ENCODE data around the gene C2CD5.

Gene C2CD5

DNA sequence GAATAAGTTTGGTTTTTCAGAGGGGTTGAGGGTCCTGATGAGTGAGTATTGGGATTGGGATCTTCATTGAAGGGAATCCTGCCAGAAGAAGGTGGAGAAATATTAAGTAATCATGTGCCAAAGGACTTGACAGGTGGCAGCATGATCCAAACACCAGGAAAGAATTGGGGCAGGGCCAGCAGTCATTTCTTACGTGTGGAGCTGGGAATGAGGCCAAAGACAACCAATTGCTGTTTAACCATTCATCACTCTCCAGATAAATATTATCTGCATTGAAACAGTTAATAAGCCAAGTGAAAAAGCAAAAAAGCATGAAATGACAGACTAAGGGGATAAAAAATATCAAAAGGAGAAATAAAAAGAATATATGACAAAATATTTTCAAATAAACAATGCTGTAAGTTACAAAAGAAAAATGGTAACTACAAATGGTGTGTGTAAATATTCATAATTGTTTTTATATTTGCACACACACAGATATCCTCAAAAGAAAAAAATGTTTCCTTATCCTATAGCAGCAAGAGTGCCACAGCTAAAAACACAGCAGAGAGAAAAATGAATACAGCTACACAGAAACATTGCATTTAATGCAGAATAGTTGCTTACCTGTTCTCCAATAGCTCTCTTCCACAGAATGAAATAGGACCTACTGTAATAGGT is 26.2 kb downstream of the C2CD5 start:
- Histone ChIP-seq H3K36me3 (peaks cover 44% of the 10 kb centered on the region), H3K4me3 (ENCODE audit: low read depth in 1 of 2, low read length in 1 of 2) (no peak overlapping the region), H3K9me3 (no peaks in the 10 kb centered on the region), H3K27ac (no peak overlapping the region), H3K4me1 (ENCODE audit: control insufficient read depth in 1 of 2, insufficient read depth in 1 of 2, low read depth in 1 of 2, low read length in 1 of 2) (no peaks in the 10 kb centered on the region), H3K27me3 (no peaks in the 10 kb centered on the region)
- TF ChIP-seq CTCF (IDR thresholded peaks at IDR 0.05): no peak

DNA sequence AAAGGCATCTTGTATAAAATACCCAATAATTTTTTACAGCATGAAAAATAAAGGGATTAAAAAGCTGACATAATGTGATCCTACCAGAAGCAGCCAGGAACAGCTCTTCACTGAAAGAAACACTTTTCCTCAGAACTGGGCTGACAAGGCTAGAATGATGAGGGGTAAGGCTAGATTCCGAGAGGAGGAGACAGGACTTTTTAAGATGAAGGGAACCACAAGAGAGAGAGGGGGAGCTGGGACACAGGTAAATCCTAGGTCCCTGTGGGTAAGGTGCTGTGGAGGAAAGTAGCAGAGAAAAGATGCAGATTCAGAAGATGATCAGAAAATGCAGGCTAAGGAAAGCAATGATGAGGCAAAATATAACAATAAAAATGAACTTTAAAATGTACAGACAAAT is 29.5 kb downstream of the C2CD5 start:
- H3K9me3 ChIP-seq: no peaks in the 10 kb centered on the region
- no peaks in the 10 kb centered on the region for H3K27me3 ChIP-seq
- H3K4me1 ChIP-seq (ENCODE audit: control insufficient read depth in 1 of 2, insufficient read depth in 1 of 2, low read depth in 1 of 2, low read length in 1 of 2): no peaks in the 10 kb centered on the region
- H3K27ac ChIP-seq: no peak overlapping the region
- peaks cover 30% of the 10 kb centered on the region for H3K36me3 ChIP-seq
- TF ChIP-seq CTCF (IDR thresholded peaks at IDR 0.05): no peak
- no peak overlapping the region for H3K4me3 ChIP-seq (ENCODE audit: low read depth in 1 of 2, low read length in 1 of 2)

DNA sequence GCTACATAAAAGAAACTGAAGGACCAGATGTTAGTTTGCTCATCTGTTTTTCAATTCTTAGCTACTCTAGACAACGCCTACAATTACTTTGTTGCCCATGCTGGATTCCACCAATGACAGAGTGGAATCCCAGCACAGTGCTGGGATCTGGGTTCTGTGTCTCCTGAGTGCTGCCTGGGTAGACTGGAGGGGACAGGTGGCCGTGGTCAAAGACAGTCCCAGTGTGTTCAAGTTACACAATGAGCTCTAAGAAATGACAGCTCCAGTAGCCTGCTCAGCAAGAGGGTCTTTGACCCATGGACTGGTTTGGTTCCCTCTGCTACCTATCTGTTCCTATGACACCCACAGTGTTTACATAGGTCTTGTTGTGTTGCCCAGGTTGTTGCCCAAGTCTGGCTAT is 38.5 kb downstream of the C2CD5 start:
- Histone ChIP-seq H3K4me3 (ENCODE audit: low read depth in 1 of 2, low read length in 1 of 2) (no peak overlapping the region), H3K27ac (no peak overlapping the region), H3K27me3 (no peaks in the 10 kb centered on the region), H3K4me1 (ENCODE audit: control insufficient read depth in 1 of 2, insufficient read depth in 1 of 2, low read depth in 1 of 2, low read length in 1 of 2) (no peaks in the 10 kb centered on the region), H3K36me3 (peaks cover 32% of the 10 kb centered on the region), H3K9me3 (no peaks in the 10 kb centered on the region)
- no peak for TF ChIP-seq CTCF (IDR thresholded peaks at IDR 0.05)

GRCh38 chr12:22500100-22500499 is 44.2 kb downstream of the C2CD5 start:
- peaks cover 18% of the 10 kb centered on the region for H3K36me3 ChIP-seq

DNA sequence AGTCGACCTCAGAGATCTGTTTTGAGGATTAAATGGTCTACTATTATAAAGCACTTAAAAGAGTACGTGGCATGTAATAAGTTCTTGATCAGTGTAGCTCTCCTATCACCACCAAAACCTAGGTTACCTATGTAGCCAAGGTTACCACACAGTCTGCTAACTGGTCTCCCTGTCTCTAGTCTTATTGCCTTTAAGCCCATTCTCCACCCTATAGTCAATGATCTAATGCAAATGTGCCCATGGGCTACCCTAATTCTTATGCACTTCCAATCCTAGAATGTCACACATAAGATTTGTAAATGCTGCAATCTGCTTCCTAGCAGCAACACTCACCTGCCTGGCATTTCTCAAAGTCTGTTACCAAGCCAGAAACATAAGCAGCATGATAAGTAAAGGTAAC is 44.9 kb downstream of the C2CD5 start:
- Histone ChIP-seq H3K27ac (no peak overlapping the region), H3K27me3 (no peaks in the 10 kb centered on the region), H3K9me3 (no peaks in the 10 kb centered on the region), H3K36me3 (peaks cover 16% of the 10 kb centered on the region), H3K4me1 (ENCODE audit: control insufficient read depth in 1 of 2, insufficient read depth in 1 of 2, low read depth in 1 of 2, low read length in 1 of 2) (no peaks in the 10 kb centered on the region), H3K4me3 (ENCODE audit: low read depth in 1 of 2, low read length in 1 of 2) (no peak overlapping the region)
- no peak for TF ChIP-seq CTCF (IDR thresholded peaks at IDR 0.05)

More at GRCh38 chr12:22500100-22500499, 44.2 kb downstream of the C2CD5 start:
- H3K27ac ChIP-seq: no peak overlapping the region
- H3K4me1 ChIP-seq (ENCODE audit: control insufficient read depth in 1 of 2, insufficient read depth in 1 of 2, low read depth in 1 of 2, low read length in 1 of 2): no peaks in the 10 kb centered on the region
- H3K27me3 ChIP-seq: no peaks in the 10 kb centered on the region
- TF ChIP-seq CTCF (IDR thresholded peaks at IDR 0.05): no peak
- H3K4me3 ChIP-seq (ENCODE audit: low read depth in 1 of 2, low read length in 1 of 2): no peak overlapping the region
- H3K9me3 ChIP-seq: no peaks in the 10 kb centered on the region
